ENCODE results near the gene PWP1. TPM values are rescaled to one million over a fixed set of nuclear protein-coding genes. Genes with fewer than 3 reads are reported as not detected.

The PWP1 gene
- total RNA-seq: 67.2 and 92.1 TPM in 2 replicates

DNA sequence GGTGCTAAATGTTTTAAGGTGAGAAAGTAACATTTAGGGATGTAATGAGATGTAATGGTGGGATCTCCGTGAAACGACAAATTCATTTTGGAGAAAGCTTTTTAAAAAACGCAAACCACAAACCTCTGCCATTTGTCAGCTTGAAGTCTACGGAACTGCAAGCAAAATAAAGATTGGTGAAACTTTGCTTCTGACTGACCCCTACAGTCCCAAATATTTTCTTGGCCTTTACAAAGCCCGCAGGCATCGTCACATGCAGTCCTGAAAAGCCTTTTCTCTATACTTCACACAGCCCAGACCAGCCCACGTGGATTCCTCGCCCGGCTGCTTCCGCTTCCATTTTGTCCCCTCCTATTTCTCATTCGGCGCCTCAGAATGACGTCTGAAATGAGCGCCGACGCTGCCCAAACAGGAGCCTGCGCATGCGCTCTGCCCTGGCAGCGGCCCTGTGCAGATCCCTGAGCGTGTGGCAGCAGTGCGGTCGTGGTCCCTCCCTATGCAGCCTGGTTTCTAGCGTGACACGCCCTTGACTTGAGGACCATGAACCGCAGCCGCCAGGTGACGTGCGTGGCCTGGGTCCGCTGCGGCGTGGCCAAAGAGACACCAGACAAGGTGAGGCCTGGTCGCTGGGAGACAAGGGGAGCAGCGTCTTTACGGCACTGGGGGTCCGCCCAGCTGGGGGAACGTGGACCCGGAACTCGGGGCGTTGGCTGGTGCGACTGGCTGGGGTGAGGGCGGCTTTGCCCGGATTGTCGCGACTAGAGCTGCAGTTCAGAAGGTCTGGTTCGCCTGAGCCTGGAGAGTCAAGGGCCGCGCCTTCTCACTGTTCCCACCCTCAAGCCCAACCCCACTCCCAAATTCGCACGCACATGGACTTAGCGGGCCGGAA lies at the start of gene PWP1:
TSS of gene PWP1 (plus strand) at position 440 of the 889 bp plus-strand sequence. CDS start at position 541, 101 bp downstream.
- TF ChIP-seq, protein P1, sequence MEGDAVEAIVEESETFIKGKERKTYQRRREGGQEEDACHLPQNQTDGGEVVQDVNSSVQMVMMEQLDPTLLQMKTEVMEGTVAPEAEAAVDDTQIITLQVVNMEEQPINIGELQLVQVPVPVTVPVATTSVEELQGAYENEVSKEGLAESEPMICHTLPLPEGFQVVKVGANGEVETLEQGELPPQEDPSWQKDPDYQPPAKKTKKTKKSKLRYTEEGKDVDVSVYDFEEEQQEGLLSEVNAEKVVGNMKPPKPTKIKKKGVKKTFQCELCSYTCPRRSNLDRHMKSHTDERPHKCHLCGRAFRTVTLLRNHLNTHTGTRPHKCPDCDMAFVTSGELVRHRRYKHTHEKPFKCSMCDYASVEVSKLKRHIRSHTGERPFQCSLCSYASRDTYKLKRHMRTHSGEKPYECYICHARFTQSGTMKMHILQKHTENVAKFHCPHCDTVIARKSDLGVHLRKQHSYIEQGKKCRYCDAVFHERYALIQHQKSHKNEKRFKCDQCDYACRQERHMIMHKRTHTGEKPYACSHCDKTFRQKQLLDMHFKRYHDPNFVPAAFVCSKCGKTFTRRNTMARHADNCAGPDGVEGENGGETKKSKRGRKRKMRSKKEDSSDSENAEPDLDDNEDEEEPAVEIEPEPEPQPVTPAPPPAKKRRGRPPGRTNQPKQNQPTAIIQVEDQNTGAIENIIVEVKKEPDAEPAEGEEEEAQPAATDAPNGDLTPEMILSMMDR (IDR thresholded peaks at IDR 0.05; ENCODE audit: insufficient read depth, low read length, severe bottlenecking): no peak
- FAIRE-seq: no peak
- peaks cover 4% of the 10 kb centered on the region for H3K36me3 ChIP-seq (ENCODE audit: control insufficient read depth, insufficient read depth, low read length)

DNA sequence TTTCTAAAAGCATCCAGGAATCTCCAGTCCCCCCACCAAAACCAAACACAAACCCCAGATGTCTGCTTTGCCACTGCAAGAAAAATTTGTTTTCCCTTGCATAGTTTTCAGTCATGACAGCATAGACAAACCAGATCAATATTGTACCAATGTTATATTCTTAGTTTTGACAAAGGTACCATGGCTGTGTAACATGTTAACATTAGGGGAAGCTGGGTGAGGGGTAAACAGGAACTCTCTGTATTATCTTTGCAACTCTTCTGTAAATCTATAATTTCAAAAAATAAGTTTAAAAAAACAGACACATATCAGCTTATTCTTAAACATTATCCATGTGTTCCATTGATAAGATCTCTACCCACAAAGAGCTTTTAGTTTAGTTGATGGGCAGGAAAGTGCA lies 44.4 kb upstream of the PWP1 start:
- FAIRE-seq (no peak), DNase-seq (ENCODE audit: low read depth) (no peak)
- Histone ChIP-seq H3K4me3 (ENCODE audit: low read depth, low read length) (no peak overlapping the region), H3K36me3 (ENCODE audit: control insufficient read depth, insufficient read depth, low read length) (no peaks in the 10 kb centered on the region), H3K27me3 (ENCODE audit: control insufficient read depth, insufficient read depth, low read length) (no peaks in the 10 kb centered on the region)
- TF ChIP-seq, protein P1 (IDR thresholded peaks at IDR 0.05; ENCODE audit: insufficient read depth, low read length, severe bottlenecking): no peak

More for the DNA sequence above, at the start of gene PWP1:
- peak within 1 kb of the TSS; percentile 100 for H3K4me3 ChIP-seq (ENCODE audit: low read depth, low read length)
- no peaks in the 10 kb centered on the region for H3K27me3 ChIP-seq (ENCODE audit: control insufficient read depth, insufficient read depth, low read length)
- peak; percentile 86 for DNase-seq (ENCODE audit: low read depth)

DNA sequence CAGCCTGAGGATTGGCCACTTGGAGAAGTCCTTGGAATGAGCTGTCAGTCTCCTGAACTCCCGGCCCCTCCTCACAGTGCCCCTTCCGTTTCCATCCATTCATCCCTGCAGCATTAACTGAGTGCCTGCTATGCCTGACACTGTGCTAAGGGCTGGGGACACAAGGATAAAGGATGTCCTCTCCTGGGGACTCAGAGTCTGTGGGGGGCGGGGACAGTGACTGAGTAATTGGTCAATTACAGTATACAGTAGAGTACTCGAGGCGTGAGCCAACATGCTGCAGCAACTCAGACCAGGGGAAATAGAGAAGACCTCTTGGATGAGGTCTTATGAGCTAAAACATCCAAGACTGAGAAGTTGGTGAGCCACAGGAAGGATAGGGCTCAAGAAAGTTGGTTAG lies 43.4 kb upstream of the PWP1 start:
- FAIRE-seq (no peak), DNase-seq (ENCODE audit: low read depth) (peak; percentile 18)
- H3K36me3 ChIP-seq (ENCODE audit: control insufficient read depth, insufficient read depth, low read length): no peaks in the 10 kb centered on the region
- no peaks in the 10 kb centered on the region for H3K27me3 ChIP-seq (ENCODE audit: control insufficient read depth, insufficient read depth, low read length)
- TF ChIP-seq, protein P1 (IDR thresholded peaks at IDR 0.05; ENCODE audit: insufficient read depth, low read length, severe bottlenecking): no peak
- H3K4me3 ChIP-seq (ENCODE audit: low read depth, low read length): no peak overlapping the region

DNA sequence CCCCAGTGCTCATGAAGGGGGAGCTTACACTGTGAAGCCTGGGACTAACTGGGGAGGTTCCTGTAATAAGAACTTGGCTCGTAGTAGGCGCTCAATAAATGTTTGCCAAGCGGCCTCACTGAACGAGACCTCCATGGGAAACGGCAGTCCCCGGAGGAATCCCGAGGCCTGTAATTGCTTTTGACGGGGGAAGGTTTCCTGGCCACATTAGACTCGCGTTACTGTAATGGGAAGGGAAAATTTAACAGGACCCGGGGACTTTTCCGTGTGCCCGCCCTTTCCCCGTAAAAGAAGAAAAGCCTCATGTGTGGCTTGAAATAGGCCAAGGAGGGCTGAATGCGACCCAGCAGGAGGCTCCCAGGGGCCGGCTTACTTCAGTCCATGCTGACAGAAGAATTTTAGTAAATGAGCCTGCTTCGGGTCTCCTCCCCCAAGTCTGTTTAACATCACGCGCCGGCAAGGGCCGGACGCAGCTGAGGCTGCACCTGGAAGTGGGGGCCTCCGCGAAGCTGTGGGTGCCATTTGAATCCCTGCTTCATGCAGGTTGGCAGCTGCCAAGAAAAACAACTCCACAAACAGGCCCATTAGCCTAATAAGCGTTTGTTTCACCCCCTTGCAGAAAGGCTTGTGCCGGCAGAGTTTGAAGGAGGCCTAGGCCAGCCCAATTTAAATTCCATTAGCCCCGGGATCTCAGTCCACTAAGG lies 39.8 kb upstream of the PWP1 start:
- TF ChIP-seq, protein P1 (IDR thresholded peaks at IDR 0.05; ENCODE audit: insufficient read depth, low read length, severe bottlenecking): no peak
- Histone ChIP-seq H3K27me3 (ENCODE audit: control insufficient read depth, insufficient read depth, low read length) (no peaks in the 10 kb centered on the region), H3K4me3 (ENCODE audit: low read depth, low read length) (no peak overlapping the region), H3K36me3 (ENCODE audit: control insufficient read depth, insufficient read depth, low read length) (no peaks in the 10 kb centered on the region)
- DNase-seq (ENCODE audit: low read depth) (no peak), FAIRE-seq (no peak)

DNA sequence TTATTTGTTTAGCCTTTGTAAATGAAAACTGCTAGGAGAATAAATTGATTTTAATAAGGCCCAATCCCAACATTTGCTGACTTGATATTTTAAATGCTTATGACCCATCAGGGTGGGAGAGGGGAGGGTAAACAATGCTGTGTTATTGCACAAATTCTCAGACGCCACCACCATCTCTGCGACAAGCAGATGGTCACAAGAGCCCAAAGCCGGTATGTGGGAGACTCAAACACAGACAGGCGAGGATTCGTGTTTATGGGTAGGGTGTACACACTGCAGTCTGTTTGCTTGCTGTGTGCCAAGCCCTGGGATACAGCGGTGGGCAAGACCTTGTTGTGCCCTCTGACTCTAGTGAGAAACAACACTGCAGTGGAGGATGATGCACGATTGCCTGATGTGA lies 39.2 kb upstream of the PWP1 start:
- Histone ChIP-seq H3K4me3 (ENCODE audit: low read depth, low read length) (no peak overlapping the region), H3K36me3 (ENCODE audit: control insufficient read depth, insufficient read depth, low read length) (no peaks in the 10 kb centered on the region), H3K27me3 (ENCODE audit: control insufficient read depth, insufficient read depth, low read length) (no peaks in the 10 kb centered on the region)
- FAIRE-seq: no peak
- no peak for DNase-seq (ENCODE audit: low read depth)
- TF ChIP-seq, protein P1 (IDR thresholded peaks at IDR 0.05; ENCODE audit: insufficient read depth, low read length, severe bottlenecking): no peak

Measured in bronchial epithelial cell (primary cell).